PC-9 (cell line): Measurements from ENCODE around the gene MBOAT2. TPM values are rescaled to one million over a fixed set of nuclear protein-coding genes. Genes with fewer than 3 reads are reported as not detected.

Source experiments
- BruUV-seq: library from RNA; stranded (reverse); fragments of 400-500 nt; replicated peaks from 2 replicates; lab custom pipeline; 2021; lab: Mats Ljungman, UMichigan
- CTCF ChIA-PET: fragments of 300-600 bp; sonication (Branson Sonifier 250); formaldehyde crosslinking; loops from one replicate; lab custom pipeline; 2022; ENCODE audit warnings: antibody characterized with exemption; lab: Charles Lee
- POLR2A ChIA-PET: fragments of 300-600 bp; sonication (Branson Sonifier 250); formaldehyde crosslinking; loops from one replicate; lab custom pipeline; 2022; ENCODE audit warnings: antibody characterized with exemption; ENCODE audit not compliant: unreplicated experiment; lab: Charles Lee
- DNase-seq, 2 experiments: peaks; one replicate each; pipeline versions ENCODE4 v3.0.0 to v3.0.0-alpha.2; 2015 to 2022; ENCODE audit warnings: mixed read lengths in 1 of 2
- H2AFZ ChIP-seq: fragments of 200-600 bp; sonication (generic); 2 replicates; pipeline ENCODE4 v1.8.1; 2017; ENCODE audit warnings: antibody characterized with exemption
- H3F3A ChIP-seq: fragments of 200-600 bp; sonication (generic); 2 replicates; pipeline ENCODE4 v1.8.1; 2017; ENCODE audit warnings: antibody characterized with exemption, mild to moderate bottlenecking, low read depth; ENCODE audit not compliant: insufficient read depth
- H3K27ac ChIP-seq: fragments of 200-600 bp; sonication (generic); 2 replicates; pipeline ENCODE4 v1.6.1; 2016; ENCODE audit warnings: mixed run types
- H3K27me3 ChIP-seq: fragments of 200-600 bp; sonication (generic); 2 replicates; pipeline ENCODE4 v1.6.1; 2016; ENCODE audit warnings: low read depth, mixed run types; ENCODE audit not compliant: insufficient read depth
- H3K36me3 ChIP-seq: fragments of 200-600 bp; sonication (generic); 2 replicates; pipeline ENCODE4 v1.6.1; 2016; ENCODE audit warnings: low read depth, mixed run types
- H3K4me1 ChIP-seq: fragments of 200-600 bp; sonication (generic); replicated peaks from 2 replicates; pipeline ENCODE4 v1.6.1; 2016; ENCODE audit warnings: mixed run types; ENCODE audit not compliant: insufficient read depth
- H3K4me2 ChIP-seq: fragments of 200-600 bp; sonication (generic); 2 replicates; pipeline ENCODE4 v1.6.1; 2017; ENCODE audit warnings: mixed run types
- H3K4me3 ChIP-seq: fragments of 200-600 bp; sonication (generic); 2 replicates; pipeline ENCODE4 v1.6.1; 2016; ENCODE audit warnings: mixed run types
- H3K79me2 ChIP-seq: fragments of 200-600 bp; sonication (generic); 2 replicates; pipeline ENCODE4 v1.6.1; 2017; ENCODE audit warnings: low read depth, mixed run types
- H3K9me2 ChIP-seq: fragments of 200-600 bp; sonication (generic); 2 replicates; pipeline ENCODE4 v1.8.1; 2017; ENCODE audit warnings: mild to moderate bottlenecking; ENCODE audit not compliant: insufficient read depth
- H3K9me3 ChIP-seq: fragments of 200-600 bp; sonication (generic); 2 replicates; pipeline ENCODE4 v1.8.1; 2016; ENCODE audit warnings: low read depth; ENCODE audit not compliant: insufficient read depth
- H4K20me1 ChIP-seq: fragments of 200-600 bp; sonication (generic); 2 replicates; pipeline ENCODE4 v1.8.1; 2017; ENCODE audit not compliant: insufficient read depth
- CTCF ChIP-seq: fragments of 200-600 bp; sonication (generic); conservative IDR thresholded peaks from 2 replicates; pipeline ENCODE4 v1.6.1; 2017; ENCODE audit warnings: mixed run types, antibody characterized with exemption, mild to moderate bottlenecking, moderate library complexity
- EZH2 ChIP-seq: fragments of 200-600 bp; sonication (generic); IDR thresholded peaks from 2 replicates; pipeline ENCODE4 v1.8.0; 2017; ENCODE audit warnings: antibody characterized with exemption, low read depth
- intact Hi-C: fragments of 100-400 bp; cut with micrococcal nuclease; formaldehyde crosslinking; loops from one replicate; pipeline ENCODE4 v1.10.0; 2022; ENCODE audit not compliant: unreplicated experiment
- total RNA-seq: library from RNA; stranded (reverse); gene quantifications from 2 replicates; pipeline ENCODE4 v1.2.3, GENCODE V29; 2021

MBOAT2 gene
- total RNA-seq, 1 experiment from 2014 or later, result 57.7 TPM

GRCh38 chr2:8938384-8938783 is 65.1 kb downstream of the MBOAT2 start:
- intact Hi-C loops, result no loop called here
- CTCF ChIA-PET, result interaction anchor here (0.6 kb wide), 1 partner anchor 18 kb away, joined by 4 read pairs; no protein-coding TSS in a partner anchor
- Histone ChIP-seq H3K4me2 (no peak overlapping the region), H3K9me2 (no peaks in the 10 kb centered on the region), H2AFZ (no peak overlapping the region), H3K4me3 (no peak overlapping the region), H3K9me3 (no peaks in the 10 kb centered on the region), H4K20me1 (no peaks in the 10 kb centered on the region), H3K79me2 (no peaks in the 10 kb centered on the region; the same call in 1 of the 2 replicates), H3F3A (no peaks in the 10 kb centered on the region; the same call in 1 of the 2 replicates), H3K36me3 (0 out of 2 replicates have a peak, but pooled peaks cover 14% of the 10 kb centered on the region), H3K27me3 (no peaks in the 10 kb centered on the region), H3K4me1 (no peaks in the 10 kb centered on the region), H3K27ac (no peak overlapping the region)
- POLR2A ChIA-PET, result no interaction called here
- no TSS peak for BruUV-seq
- no peak for DNase-seq
- no peak for TF ChIP-seq CTCF
- no peak for TF ChIP-seq EZH2

- CTCF ChIA-PET, result no interaction called here
- H3F3A ChIP-seq, result no peaks in the 10 kb centered on the region; the same call in 1 of the 2 replicates
- H3K36me3 ChIP-seq, result peaks cover 21% of the 10 kb centered on the region; the same call in 1 of the 2 replicates
- H3K9me2 ChIP-seq, result no peaks in the 10 kb centered on the region
- no peaks in the 10 kb centered on the region; the same call in 1 of the 2 replicates for H3K79me2 ChIP-seq
- no peak for DNase-seq
- H3K4me1 ChIP-seq, result no peaks in the 10 kb centered on the region
- H3K4me2 ChIP-seq, result no peak overlapping the region
- no peaks in the 10 kb centered on the region for H4K20me1 ChIP-seq
- TF ChIP-seq CTCF (no peak), EZH2 (no peak)
- no peaks in the 10 kb centered on the region for H3K27me3 ChIP-seq
- intact Hi-C loops, result no loop called here
- H3K27ac ChIP-seq, result no peak overlapping the region
- no peaks in the 10 kb centered on the region for H3K9me3 ChIP-seq
- POLR2A ChIA-PET, result no interaction called here
- no peak overlapping the region for H2AFZ ChIP-seq
- H3K4me3 ChIP-seq, result no peak overlapping the region
- BruUV-seq, result no TSS peak
These were observed 67.5 kb downstream of the MBOAT2 start for GRCh38 chr2:8935982-8936381.

- CTCF ChIA-PET, result no interaction called here
These were observed 69.1 kb downstream of the MBOAT2 start for GRCh38 chr2:8934338-8934737.

More at GRCh38 chr2:8934338-8934737, 69.1 kb downstream of the MBOAT2 start:
- Histone ChIP-seq H3K79me2 (no peaks in the 10 kb centered on the region), H3K27ac (no peak overlapping the region), H3K27me3 (no peaks in the 10 kb centered on the region), H2AFZ (no peak overlapping the region), H3F3A (no peaks in the 10 kb centered on the region), H3K36me3 (peaks cover 17% of the 10 kb centered on the region; the same call in 1 of the 2 replicates), H3K4me3 (no peak overlapping the region), H4K20me1 (no peaks in the 10 kb centered on the region), H3K4me1 (no peaks in the 10 kb centered on the region), H3K9me2 (no peaks in the 10 kb centered on the region), H3K4me2 (no peak overlapping the region), H3K9me3 (no peaks in the 10 kb centered on the region)
- DNase-seq, result no peak
- POLR2A ChIA-PET, result no interaction called here
- intact Hi-C loops, result no loop called here
- no TSS peak for BruUV-seq
- TF ChIP-seq EZH2 (no peak), CTCF (no peak)
